NOMO-1 (cell line): ENCODE results near the gene PXDN.

Experiments
- DNase-seq, 2 experiments: peaks; one replicate each; lab custom pipeline; 2025; ENCODE audit not compliant: unreplicated experiment in 2 of 2; lab: John Stamatoyannopoulos, UW

The PXDN gene

GRCh38 chr2:1755436-1756191 lies 11.3 kb upstream of the PXDN start:
- DNase-seq, result no peak

- no peak for DNase-seq
Observed at GRCh38 chr2:1754461-1755170, 10.3 kb upstream of the PXDN start.

- DNase-seq, result no peak
Observed at GRCh38 chr2:1754046-1754445, 9.7 kb upstream of the PXDN start.

GRCh38 chr2:1752751-1753150 lies 8.4 kb upstream of the PXDN start:
- no peak for DNase-seq

GRCh38 chr2:1751767-1752725 lies 7.7 kb upstream of the PXDN start:
- DNase-seq, result no peak

- peak in 1 of 2 experiments; percentile 0 for DNase-seq
Observed at GRCh38 chr2:1750933-1751766, 6.8 kb upstream of the PXDN start.

GRCh38 chr2:1750270-1750932 lies 6.1 kb upstream of the PXDN start:
- DNase-seq, result no peak

GRCh38 chr2:1749489-1750119 lies 5.3 kb upstream of the PXDN start:
- no peak for DNase-seq

- DNase-seq, result no peak
Observed at GRCh38 chr2:1748741-1749488, 4.6 kb upstream of the PXDN start.

GRCh38 chr2:1748176-1748740 lies 3.9 kb upstream of the PXDN start:
- no peak for DNase-seq

- DNase-seq, result no peak
Observed at GRCh38 chr2:1747065-1747941, 3.0 kb upstream of the PXDN start.

- no peak for DNase-seq
Observed at GRCh38 chr2:1746174-1747064, 2.1 kb upstream of the PXDN start.

- no peak for DNase-seq
Observed at GRCh38 chr2:1745171-1746023, 1.1 kb upstream of the PXDN start.

- no peak for DNase-seq
Observed at GRCh38 chr2:1744151-1744445, 217 bp downstream of the PXDN start.

GRCh38 chr2:1743396-1744150 lies 742 bp downstream of the PXDN start:
- DNase-seq, result no peak
